Fibroblast of skin of right biceps (primary cell): ENCODE results near the gene NDUFA7.

ENCODE experiments used
- DNase-seq: peaks from one replicate; pipeline ENCODE4 v3.0.0-alpha.2; 2013

The NDUFA7 gene

GRCh38 chr19:8261347-8261746, 59.8 kb downstream of the NDUFA7 start:
- DNase-seq, result no peak
